NCI-H69 (cell line): ENCODE data around the gene HELLS.
"Not testable (repeated sequence)": the region's sequence is repeated elsewhere in the genome, so short reads cannot be mapped to it uniquely, and the experiment has no call there.

Experiments
- DNase-seq: peaks from one replicate; lab custom pipeline; 2025; lab: John Stamatoyannopoulos, UW

HELLS gene

DNA sequence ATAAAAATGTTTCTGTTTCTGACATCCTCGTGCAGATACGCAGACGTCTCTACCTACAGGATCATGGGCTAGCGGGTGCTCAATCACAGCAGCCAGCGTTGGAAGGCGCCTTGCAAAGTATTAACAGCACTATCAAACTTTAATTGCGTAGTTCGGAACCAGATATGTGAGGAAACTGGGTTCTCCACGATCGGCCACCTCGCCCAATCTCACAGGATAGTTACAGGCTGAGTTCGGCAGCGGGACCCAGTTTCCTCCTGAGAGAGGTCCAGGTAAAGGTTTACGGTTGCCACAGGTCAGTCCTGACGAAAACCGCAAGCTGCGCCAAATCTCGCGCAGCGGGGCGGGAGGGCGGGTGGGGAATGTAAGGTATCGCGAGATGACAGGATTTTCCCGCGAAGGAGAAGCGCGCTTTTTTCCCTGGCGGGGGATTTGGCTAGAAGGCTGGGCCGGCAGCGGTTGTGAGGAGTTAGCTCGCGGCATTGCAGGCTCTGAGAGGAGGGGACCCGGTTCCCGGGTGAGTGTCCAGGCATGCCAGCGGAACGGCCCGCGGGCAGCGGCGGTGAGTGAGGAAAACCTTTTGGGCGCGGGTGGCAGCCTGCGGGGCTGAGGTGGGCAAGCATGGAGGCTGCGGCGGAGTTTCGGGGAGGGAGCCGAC, at the start of gene HELLS:
HELLS (plus strand) TSS at position 398 of the 658 bp plus-strand sequence; CDS start at position 532, 134 bp downstream.
- peak; percentile 91 for DNase-seq

DNA sequence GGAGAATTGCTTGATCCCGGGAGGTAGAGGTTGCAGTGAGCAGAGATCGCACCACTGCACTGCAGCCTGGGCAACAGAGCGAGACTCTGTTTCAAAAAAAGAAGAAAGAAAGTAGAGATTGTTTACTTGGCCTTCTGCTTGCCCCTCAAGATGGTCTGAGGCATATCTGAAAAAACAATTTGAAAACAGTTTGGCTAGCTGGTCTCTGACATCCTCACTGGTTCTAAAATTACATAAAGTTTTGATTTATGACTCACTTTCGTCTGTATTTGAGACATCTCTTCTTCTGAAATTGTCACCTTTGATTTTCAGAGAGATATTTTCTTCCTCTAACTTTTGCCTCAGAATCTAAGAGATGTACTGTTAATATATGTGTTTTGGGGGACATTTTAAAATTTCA, 49.6 kb upstream of the HELLS start:
- DNase-seq = no peak

DNA sequence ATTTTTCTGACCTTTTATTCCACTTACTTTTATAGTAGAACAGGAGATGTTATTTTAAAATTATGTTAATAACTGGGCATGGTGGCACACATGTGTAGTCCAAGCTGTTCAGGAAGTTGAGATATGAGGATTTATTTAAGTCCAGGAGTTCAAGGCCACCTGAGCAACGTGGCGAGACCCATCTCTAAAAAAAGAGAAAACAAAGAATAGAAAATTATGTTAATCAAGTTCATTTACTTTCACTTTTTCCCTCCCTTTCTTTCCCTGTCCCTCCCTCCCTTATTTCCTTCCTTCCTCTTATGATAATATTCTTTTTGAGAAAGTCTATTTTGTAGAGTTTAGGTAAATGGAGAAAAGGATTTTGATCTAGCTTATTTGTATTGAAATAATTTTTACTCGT, 48.9 kb upstream of the HELLS start:
- no peak for DNase-seq

DNA sequence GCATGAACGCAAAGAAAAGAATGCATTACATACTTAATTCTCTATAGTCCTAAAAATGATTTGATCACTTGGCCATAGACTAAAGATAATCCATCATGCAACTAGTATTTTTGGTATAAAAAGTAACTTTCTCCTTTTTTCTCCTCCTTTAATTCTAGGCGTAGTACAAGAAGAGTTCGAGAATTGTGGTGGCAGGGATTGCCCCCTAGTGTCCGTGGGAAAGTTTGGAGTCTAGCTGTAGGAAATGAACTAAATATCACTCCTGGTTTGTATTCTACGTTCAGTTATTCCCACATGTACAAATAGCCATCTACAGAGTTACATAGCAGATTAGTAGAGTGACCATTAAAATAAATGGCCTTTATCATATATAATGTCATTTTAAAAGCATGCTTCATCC, 45.5 kb upstream of the HELLS start:
- DNase-seq = no peak

DNA sequence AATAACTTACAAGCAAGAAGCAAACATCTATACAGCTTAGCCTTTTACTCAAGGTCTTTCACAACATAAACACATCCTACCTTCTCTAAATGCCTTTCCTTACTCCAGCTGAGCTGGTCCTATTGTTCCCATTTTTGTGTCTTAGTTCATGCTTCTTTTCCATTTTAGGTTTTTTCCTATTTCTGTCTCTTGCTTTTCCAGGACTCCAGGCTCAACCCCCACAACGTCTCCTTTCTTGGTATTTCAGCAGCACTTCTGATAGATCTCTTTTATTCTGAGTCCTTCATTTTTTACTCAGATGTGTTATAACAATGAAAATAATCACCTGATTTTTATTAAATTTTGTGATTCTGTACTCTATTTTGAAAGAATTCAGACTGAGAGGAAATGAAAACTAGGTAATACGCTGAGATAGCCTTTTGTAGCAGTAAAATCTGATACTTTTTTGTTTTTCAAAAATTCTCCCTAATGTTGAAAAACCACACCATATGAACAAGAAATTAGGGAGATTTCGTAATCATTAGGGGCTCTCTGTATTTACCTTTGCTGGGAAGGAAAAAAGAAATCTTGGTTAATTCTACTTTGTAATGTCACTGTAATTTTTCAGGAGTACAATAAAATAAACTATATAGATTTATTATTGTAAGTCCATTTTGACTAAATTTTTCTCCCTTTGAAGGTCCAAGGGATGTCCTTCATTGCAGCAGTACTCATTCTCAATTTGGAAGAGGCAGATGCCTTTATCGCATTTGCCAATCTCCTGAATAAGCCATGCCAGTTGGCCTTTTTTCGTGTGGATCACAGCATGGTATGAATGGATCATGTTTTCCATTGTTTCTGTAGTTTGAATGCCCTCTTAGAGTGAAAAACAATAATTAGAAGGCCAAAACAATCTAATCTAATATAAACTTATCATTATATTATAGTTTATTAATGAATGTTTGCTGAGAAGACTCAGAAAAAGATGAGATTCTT, 24.0 kb upstream of the HELLS start:
- no peak for DNase-seq

DNA sequence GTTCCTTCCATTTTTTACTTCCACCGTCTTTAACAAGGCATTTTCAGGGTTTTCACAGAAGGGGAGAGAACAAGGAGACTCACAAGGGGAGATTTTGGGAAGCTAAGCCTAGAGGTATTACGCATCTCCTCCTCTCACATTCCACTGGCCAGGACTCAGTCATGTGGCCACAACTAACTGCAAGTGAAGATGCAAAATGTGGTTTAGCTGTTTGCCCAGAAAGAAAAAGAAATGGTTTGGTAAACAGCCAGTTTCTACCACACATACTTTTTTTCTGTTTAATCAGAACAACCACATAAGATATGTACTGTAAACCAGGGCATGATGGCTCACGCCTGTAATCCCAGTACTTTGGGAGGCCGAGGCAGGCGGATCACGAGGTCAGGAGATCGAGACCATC, 21.4 kb upstream of the HELLS start:
- DNase-seq = no peak

DNA sequence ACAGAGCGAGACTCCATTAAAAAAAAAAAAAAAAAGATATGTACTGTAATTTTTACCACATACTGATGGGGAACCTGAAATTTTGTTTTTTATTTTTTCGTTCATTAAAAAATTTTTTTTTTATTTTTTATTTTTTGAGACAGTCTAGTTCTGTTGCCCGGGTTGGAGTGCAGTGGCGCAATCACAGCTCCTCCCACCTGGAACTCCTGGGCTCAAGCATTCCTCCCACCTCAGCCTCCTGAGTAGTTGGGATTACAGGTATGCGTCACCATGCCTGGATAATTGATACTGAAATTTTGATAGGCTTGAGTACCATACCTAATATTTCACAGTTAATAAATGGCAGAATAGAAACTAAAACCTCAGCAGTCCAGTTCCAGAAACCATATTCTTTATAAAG, 20.9 kb upstream of the HELLS start:
- DNase-seq = no peak

DNA sequence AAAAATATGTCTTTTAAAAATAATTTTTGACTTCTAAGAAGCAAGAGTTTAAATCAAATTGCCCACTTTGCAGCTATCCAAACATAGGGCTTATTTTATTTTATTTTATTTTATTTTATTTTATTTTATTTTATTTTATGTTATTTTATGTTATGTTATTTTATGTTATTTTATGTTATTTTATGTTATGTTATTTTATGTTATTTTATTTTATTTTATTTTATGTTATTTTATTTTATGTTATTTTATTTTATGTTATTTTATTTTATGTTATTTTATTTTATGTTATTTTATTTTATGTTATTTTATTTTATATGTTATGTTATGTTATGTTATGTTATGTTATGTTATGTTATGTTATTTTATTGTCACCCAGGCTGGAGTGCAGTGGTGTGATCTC, 14.0 kb upstream of the HELLS start:
- not testable (repeated sequence) for DNase-seq

DNA sequence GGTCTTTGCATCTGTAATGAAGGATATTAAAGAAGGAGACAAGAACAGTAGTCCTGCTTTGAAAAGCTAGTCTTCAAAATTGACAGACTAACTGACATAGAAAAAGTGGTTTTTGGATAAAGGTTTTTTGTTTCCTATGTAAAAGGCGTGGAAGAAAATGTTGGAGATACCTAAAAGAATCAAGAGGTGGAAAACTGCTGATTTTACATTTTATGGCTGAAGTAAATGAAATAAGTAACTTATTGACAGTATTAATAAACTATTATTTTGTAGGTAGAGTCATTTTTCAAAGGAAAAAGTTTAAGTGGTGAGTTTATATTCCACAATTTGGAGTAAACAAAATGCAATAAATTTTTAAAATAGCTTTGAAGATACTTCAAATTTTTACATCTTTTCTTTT, 12.6 kb upstream of the HELLS start:
- no peak for DNase-seq

DNA sequence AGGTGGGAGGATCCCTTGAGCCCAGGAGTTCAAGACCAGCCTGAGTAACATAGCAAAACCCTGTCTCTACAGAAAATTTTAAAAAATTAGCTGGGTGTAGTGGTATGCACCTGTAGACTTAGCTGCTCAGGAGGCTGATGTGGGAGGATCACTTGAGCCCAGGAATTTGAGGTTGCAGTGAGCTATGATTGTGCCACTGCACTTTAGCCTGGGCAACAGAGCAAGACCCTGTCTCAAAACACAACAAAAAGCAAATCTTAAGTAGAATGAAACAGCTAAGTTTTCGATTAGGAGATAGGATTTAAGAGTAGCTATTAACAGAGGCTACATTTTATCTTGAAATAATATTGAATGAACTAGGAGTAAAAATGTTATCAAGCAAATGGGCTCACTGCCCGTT, 3.3 kb upstream of the HELLS start:
- DNase-seq = not testable (repeated sequence)

DNA sequence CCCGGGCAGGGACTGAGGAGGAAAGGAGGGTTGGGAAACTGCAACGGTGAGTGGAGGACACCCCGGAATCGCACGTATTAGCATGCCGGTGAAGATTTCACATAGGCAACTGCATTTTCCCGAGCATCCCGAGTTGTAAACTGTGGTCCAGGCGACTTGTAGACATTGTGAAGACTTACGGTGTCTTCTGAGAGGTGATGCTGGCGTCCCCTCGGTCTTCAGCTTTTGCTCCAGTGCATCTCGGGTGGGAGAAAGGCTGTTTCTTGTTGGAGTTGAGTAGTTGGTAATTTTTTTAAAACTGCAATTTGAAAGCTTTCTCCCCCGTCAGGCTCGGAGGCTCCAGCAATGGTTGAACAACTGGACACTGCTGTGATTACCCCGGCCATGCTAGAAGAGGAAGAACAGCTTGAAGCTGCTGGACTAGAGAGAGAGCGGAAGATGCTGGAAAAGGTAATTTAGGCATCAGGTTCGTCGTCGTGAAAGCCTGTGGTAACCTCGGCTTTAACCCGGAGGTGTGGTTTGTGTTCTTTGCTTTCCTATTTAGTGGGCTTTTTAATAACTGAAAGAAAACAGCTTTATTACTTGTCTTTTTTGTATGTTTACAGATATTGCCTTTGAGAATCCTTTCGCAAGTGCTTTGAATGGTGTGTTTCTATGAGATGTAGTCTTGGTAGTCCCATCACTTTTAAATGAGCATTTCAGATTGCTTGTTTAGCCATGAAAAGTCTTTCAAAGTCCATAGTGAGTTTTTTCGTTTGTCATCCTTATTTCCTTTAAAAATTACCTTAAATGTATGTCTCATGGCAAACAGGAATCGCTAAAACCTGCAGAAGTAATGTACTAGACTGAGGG, 687 bp downstream of the HELLS start:
- peak; percentile 66 for DNase-seq

DNA sequence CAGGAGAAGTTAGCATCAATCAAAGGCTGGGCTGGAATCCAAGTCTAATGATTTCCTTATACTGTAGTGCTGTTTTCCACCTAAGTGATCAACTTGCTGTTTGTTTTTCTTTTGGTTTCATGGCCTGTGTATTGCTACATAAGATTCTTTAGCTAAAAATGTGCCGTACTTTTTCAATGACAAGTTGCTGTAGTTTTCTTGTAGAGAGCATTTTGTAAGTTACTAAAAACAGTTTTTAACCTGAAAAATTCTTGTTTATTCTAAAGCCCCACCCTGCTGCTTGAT, 1.3 kb downstream of the HELLS start:
- peak; percentile 40 for DNase-seq

DNA sequence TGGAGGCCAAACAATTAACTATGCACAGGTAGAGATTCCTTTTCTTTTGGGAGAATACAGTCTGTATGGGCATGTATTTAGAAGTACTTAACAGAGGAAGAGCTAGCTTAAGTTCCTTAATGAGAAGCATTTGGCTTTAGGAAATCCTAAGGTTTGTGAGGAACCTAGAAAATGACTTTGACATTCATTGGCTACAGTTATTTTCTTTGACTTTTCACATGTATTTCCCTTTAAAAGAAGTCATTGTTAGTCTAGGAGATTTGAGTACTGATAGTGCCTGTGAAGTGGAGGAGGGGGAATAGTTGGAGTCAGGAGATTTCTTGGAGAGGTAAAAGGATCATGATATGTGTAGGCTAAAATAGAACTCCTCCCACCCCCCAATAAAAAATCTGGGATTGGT, 3.6 kb downstream of the HELLS start:
- DNase-seq = no peak

DNA sequence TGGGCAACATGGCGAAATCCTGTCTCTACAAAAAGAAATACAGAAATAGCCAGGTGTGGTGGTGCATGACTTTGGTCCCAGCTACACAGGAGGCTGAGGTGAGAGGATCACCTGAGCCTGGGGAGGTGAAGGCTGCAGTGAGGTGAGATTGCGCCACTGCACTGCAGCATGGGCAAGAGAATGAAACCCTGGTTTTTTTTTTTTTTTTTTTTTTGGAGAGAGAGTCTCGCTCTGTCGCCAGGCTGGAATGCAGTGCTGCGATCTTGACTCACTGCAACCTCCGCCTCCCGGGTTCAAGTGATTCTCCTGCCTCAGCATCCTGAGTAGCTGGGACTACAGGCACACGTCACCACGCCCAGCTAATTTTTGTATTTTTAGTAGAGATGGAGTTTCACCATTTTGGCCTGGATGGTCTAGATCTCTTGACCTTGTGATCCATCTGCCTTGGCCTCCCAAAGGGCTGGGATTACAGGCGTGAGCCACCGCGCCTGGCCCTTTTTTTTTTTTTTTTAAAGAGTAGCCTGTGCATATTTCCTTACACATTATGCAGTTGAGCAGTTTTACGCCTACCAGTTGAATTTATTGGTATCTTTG, 22.2 kb downstream of the HELLS start:
- not testable (repeated sequence) for DNase-seq

DNA sequence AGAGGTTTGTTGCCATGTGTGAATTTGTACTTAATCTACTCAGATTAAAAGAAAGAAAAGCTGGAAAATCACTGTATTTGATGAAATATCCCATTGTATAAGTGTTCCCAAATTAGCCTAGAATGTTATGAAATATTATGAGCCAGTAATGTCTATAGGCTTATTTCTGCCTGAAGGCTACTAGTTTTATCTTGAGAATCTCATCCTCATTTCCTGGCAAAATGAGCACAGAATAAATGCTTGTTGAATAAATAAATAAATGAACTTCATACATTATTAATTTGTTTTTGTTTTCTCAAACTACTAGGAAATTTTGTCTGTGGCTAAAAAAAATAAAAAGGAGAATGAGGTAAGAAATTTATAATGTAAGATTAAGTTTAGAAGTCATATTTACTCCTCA, 25.5 kb downstream of the HELLS start:
- DNase-seq = no peak

DNA sequence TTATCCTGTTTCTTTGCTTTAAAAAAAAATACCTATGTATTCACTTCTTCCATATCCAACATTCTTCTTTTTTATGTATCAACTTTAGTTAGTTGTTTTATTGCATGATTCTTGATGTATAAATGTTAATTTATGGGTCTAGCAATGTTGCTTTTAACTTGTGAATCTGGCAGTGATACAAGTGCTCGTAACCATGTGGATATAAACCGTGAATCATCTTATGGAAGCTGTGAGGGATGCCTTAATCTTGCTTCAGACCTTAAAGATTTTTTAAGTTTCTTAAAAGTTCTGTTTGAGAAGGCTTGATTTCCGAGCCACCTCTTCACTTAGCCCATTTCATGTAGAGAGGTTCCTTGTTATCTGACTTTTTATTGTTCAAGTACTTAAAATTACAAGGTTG, 25.9 kb downstream of the HELLS start:
- DNase-seq = no peak

DNA sequence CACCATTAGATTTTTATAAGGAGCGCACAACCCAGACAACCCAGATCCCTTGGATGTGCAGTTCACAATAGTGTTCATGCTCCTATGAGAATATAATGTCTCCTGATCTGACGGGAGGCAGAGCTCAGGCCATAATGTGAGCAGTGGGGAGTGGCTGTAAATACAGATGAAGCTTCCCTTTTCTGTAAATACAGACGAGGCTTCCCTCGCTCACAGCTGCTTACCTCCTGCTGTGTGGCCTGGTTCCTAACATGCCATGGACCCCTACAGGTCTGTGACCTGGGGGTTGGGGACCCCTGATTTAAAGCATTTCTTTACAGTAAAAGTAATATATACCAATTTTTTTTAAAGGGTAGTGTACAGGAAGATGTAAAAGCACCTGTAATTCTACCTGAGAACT, 33.2 kb downstream of the HELLS start:
- peak; percentile 10 for DNase-seq

DNA sequence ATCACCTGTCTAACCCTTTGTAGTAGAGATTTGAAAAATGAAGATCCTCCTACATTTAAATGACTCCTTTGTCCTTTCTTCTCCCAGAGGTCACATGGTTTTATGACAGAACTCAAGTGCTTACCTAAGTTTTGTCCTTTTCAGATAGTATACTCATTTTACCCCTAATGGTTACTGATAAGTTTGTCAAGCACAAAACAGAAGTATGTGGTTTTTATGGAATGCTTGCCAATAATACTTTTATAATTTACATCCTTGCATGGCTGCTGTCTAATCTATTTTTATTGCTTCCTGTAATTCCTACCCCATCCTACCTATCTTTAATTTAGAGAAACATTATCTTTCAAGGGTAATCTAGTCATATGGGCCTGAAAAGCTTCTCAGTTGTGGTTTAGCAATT, 37.5 kb downstream of the HELLS start:
- DNase-seq = no peak

DNA sequence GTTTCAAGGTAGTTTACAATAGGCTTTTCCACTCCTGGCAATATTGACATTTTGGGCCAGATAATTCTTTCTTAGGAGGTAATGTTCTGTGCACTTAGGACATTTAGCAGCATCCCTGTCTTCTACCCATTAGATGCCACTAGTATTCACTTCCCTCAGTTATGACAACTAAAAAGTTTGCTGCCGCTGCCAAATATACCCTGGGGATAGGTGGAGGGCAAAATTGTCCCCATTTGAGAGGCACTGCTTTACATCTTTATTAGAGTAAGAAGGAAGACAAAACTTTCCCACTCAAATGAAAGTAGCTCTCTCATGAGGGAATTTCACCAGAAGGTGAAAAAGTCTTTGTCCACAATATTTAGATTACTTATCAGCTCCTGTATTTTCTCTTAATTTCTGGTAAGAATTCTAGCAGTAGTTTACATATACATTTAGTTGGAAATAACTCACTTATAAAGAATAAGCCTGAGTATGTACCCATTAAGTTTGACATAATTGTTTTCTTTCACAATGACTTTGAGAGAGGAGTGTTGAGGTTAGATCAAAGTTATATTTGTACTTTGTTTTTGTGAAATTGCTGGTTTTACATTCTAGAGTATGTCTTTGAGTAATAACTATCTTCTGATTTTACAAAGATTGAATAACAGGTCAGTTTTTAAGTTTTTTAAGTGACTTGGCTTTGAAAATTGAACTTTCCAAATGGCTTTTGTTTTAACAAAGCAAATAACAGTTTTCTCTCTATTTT, 46.0 kb downstream of the HELLS start:
- no peak for DNase-seq

DNA sequence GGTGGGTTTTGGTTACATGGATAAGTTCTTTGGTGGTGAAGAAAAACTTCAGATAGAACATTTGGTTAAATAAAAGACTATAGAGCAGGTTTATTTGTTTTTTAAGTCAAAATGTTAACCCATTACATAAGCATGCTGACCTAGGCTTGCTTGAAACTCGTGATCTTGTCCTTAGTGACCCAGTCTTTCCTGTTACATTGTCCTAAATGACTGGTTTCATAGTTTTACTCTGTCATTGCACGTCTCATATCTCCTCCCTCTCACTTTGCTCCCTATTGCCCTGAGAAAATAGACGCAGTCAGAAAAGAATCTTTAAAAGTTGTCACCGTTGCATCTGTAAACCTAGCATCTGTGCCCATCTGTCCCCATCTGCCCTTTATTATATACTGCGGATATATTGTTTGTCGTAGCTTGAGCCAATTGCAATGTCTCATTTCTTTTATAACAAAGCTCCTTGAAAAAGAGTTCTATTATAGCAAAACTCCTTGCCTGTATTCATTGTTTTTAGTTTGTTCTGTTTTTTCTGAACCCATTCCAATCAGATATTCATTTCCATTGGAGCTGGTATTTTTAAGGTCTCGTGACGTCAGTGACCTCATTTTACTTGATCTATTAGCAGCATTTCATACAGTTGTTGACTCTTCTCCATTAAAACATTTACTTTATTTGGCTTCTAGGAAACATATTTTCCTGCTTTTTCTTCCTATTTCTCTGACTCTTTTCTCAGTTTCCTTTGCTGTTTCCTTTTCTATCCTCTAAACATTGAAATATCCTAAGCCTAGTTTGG, 57.3 kb downstream of the HELLS start:
- no peak for DNase-seq

DNA sequence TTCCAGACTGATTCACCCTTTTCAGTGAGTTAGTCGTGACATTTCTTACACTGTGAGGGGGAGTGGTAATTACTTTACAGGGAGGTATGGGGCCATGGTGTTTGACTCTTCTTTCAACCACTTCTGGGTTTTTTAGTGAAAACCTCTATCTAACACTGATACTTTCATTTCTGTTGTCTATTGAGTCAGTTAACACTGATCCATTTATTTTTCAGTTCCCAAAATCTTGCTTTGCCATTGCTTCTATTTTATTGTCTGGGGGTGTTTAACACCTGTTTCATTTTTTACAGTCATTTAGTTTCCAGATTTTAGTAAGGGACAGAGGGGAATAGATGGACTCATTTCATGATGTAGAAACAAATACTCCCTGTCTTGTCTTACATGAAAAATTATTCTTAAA, 61.5 kb downstream of the HELLS start:
- no peak for DNase-seq
